Vagina (tissue), 2 donors: ENCODE results near the gene SH3GL3.

Experiments used
- CTCF ChIP-seq, 3 experiments: fragments of 450-650 bp in 2 of 3; fragments of 200-600 bp in 1 of 3; sonication (generic) in 1 of 3; IDR thresholded peaks; one replicate each; pipeline ENCODE4 v1.5.1; 2017 to 2019; ENCODE audit warnings: antibody characterized with exemption in 3 of 3, mild to moderate bottlenecking in 2 of 3, moderate library complexity in 2 of 3
- POLR2A ChIP-seq, 2 donors: fragments of 450-650 bp; IDR thresholded peaks; one replicate each; pipeline ENCODE4 v1.6.1; 2017; ENCODE audit warnings: antibody characterized with exemption in 2 of 2, mild to moderate bottlenecking in 2 of 2, moderate library complexity in 2 of 2
- POLR2AphosphoS5 ChIP-seq, 2 donors: sonication (generic); formaldehyde crosslinking; IDR thresholded peaks; one replicate each; pipeline ENCODE4 v1.9.0; 2017; ENCODE audit warnings: antibody characterized with exemption in 2 of 2, mild to moderate bottlenecking in 2 of 2, low read depth in 1 of 2; ENCODE audit not compliant: insufficient read depth in 1 of 2

GRCh38 chr15:83595191-83595590, 148.1 kb downstream of the SH3GL3 start:
- TF ChIP-seq CTCF (IDR thresholded peaks at IDR 0.05) (no peak), POLR2A (IDR thresholded peaks at IDR 0.05) (no peak), POLR2AphosphoS5 (IDR thresholded peaks at IDR 0.05; ENCODE audit: insufficient read depth in 1 of 2, low read depth in 1 of 2) (peak in 1 of 2 donors; percentile 17)
